GM23338 (cell line): ENCODE data around the gene TPK1.

Experiments used
- CREB1 ChIP-seq: fragments of 250-450 bp; sonication (Bioruptor Pico); IDR thresholded peaks from 2 replicates; pipeline ENCODE4 v1.5.0; 2020; ENCODE audit warnings: low read depth, mild to moderate bottlenecking, moderate library complexity
- EZH2 ChIP-seq: fragments of 200-600 bp; sonication (generic); IDR thresholded peaks from one replicate; pipeline ENCODE4 v1.8.0; 2017; ENCODE audit warnings: antibody characterized with exemption, mild to moderate bottlenecking, low read depth; ENCODE audit not compliant: unreplicated experiment
- EZH2phosphoT487 ChIP-seq: fragments of 200-600 bp; sonication (generic); IDR thresholded peaks from one replicate; pipeline ENCODE4 v1.8.1; 2018; ENCODE audit warnings: antibody characterized with exemption; ENCODE audit not compliant: unreplicated experiment
- JUNB ChIP-seq: IDR thresholded peaks from one replicate; pipeline ENCODE4 v1.6.1; 2016; ENCODE audit warnings: antibody characterized with exemption; ENCODE audit not compliant: unreplicated experiment
- NANOG ChIP-seq: IDR thresholded peaks from 2 replicates; pipeline ENCODE4 v1.6.1; 2016; ENCODE audit warnings: antibody characterized with exemption, borderline replicate concordance
- POLR2AphosphoS5 ChIP-seq: IDR thresholded peaks from 2 replicates; pipeline ENCODE4 v1.6.1; 2016; ENCODE audit warnings: antibody characterized with exemption, low read depth
- ZNF331 ChIP-seq: fragments of 250-450 bp; sonication (Bioruptor Pico); IDR thresholded peaks from 2 replicates; pipeline ENCODE4 v1.5.0; 2020; ENCODE audit warnings: low read depth, mild to moderate bottlenecking, moderate library complexity
- TF ChIP-seq, protein P1 (sequence below), 2 experiments: fragments of 200-600 bp in 1 of 2; sonication (generic) in 1 of 2; conservative IDR thresholded peaks; 2 replicates each; pipeline versions ENCODE4 v1.5.1 to v1.6.1; 2016 to 2017; ENCODE audit warnings: antibody characterized with exemption in 2 of 2, low read depth in 2 of 2, mild to moderate bottlenecking in 2 of 2, moderate library complexity in 1 of 2
- TF ChIP-seq, protein P2 (sequence below): IDR thresholded peaks from one replicate; pipeline ENCODE4 v1.6.1; 2018; ENCODE audit warnings: antibody characterized with exemption; ENCODE audit not compliant: unreplicated experiment
- TF ChIP-seq, protein P3 (sequence below): IDR thresholded peaks from 2 replicates; pipeline ENCODE4 v1.6.1; 2016; ENCODE audit warnings: antibody characterized with exemption
- TF ChIP-seq, protein P4 (sequence below): fragments of 250-450 bp; sonication (Bioruptor Pico); IDR thresholded peaks from 2 replicates; pipeline ENCODE4 v1.5.0; 2020; ENCODE audit warnings: mild to moderate bottlenecking, moderate library complexity

DNA sequence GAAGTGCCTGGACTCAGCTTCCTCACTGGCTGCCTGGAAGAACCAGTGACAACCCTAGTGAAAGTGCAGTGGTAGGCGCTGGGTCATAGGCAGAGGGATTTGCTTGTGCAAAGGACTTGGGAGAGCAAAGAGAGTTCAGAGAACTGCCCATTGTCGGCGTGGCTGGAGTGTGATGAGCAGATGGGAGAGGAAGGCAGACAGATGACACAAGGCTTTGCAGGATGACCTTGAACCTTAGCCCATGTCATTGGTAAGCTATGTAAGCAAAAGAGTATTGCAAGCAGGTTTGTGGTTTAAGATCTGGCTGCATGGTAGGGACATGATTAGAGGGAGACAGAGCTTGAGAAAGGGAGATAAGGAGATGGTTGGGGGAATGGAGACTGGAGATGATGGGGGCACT lies 397.1 kb downstream of the TPK1 start:
- no peak for TF ChIP-seq POLR2AphosphoS5
- TF ChIP-seq, protein P1, sequence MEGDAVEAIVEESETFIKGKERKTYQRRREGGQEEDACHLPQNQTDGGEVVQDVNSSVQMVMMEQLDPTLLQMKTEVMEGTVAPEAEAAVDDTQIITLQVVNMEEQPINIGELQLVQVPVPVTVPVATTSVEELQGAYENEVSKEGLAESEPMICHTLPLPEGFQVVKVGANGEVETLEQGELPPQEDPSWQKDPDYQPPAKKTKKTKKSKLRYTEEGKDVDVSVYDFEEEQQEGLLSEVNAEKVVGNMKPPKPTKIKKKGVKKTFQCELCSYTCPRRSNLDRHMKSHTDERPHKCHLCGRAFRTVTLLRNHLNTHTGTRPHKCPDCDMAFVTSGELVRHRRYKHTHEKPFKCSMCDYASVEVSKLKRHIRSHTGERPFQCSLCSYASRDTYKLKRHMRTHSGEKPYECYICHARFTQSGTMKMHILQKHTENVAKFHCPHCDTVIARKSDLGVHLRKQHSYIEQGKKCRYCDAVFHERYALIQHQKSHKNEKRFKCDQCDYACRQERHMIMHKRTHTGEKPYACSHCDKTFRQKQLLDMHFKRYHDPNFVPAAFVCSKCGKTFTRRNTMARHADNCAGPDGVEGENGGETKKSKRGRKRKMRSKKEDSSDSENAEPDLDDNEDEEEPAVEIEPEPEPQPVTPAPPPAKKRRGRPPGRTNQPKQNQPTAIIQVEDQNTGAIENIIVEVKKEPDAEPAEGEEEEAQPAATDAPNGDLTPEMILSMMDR (conservative IDR thresholded peaks at IDR 0.05; ENCODE audit: low read depth in 2 of 2): no peak
- TF ChIP-seq, protein P2, sequence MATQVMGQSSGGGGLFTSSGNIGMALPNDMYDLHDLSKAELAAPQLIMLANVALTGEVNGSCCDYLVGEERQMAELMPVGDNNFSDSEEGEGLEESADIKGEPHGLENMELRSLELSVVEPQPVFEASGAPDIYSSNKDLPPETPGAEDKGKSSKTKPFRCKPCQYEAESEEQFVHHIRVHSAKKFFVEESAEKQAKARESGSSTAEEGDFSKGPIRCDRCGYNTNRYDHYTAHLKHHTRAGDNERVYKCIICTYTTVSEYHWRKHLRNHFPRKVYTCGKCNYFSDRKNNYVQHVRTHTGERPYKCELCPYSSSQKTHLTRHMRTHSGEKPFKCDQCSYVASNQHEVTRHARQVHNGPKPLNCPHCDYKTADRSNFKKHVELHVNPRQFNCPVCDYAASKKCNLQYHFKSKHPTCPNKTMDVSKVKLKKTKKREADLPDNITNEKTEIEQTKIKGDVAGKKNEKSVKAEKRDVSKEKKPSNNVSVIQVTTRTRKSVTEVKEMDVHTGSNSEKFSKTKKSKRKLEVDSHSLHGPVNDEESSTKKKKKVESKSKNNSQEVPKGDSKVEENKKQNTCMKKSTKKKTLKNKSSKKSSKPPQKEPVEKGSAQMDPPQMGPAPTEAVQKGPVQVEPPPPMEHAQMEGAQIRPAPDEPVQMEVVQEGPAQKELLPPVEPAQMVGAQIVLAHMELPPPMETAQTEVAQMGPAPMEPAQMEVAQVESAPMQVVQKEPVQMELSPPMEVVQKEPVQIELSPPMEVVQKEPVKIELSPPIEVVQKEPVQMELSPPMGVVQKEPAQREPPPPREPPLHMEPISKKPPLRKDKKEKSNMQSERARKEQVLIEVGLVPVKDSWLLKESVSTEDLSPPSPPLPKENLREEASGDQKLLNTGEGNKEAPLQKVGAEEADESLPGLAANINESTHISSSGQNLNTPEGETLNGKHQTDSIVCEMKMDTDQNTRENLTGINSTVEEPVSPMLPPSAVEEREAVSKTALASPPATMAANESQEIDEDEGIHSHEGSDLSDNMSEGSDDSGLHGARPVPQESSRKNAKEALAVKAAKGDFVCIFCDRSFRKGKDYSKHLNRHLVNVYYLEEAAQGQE: no peak
- TF ChIP-seq EZH2: no peak
- no peak for TF ChIP-seq JUNB
- TF ChIP-seq EZH2phosphoT487: no peak
- TF ChIP-seq, protein P3, sequence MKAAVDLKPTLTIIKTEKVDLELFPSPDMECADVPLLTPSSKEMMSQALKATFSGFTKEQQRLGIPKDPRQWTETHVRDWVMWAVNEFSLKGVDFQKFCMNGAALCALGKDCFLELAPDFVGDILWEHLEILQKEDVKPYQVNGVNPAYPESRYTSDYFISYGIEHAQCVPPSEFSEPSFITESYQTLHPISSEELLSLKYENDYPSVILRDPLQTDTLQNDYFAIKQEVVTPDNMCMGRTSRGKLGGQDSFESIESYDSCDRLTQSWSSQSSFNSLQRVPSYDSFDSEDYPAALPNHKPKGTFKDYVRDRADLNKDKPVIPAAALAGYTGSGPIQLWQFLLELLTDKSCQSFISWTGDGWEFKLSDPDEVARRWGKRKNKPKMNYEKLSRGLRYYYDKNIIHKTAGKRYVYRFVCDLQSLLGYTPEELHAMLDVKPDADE: no peak
- TF ChIP-seq CREB1 (CRISPR knock-in tag): no peak
- TF ChIP-seq ZNF331 (CRISPR knock-in tag): no peak
- no peak for TF ChIP-seq NANOG
- TF ChIP-seq, protein P4, sequence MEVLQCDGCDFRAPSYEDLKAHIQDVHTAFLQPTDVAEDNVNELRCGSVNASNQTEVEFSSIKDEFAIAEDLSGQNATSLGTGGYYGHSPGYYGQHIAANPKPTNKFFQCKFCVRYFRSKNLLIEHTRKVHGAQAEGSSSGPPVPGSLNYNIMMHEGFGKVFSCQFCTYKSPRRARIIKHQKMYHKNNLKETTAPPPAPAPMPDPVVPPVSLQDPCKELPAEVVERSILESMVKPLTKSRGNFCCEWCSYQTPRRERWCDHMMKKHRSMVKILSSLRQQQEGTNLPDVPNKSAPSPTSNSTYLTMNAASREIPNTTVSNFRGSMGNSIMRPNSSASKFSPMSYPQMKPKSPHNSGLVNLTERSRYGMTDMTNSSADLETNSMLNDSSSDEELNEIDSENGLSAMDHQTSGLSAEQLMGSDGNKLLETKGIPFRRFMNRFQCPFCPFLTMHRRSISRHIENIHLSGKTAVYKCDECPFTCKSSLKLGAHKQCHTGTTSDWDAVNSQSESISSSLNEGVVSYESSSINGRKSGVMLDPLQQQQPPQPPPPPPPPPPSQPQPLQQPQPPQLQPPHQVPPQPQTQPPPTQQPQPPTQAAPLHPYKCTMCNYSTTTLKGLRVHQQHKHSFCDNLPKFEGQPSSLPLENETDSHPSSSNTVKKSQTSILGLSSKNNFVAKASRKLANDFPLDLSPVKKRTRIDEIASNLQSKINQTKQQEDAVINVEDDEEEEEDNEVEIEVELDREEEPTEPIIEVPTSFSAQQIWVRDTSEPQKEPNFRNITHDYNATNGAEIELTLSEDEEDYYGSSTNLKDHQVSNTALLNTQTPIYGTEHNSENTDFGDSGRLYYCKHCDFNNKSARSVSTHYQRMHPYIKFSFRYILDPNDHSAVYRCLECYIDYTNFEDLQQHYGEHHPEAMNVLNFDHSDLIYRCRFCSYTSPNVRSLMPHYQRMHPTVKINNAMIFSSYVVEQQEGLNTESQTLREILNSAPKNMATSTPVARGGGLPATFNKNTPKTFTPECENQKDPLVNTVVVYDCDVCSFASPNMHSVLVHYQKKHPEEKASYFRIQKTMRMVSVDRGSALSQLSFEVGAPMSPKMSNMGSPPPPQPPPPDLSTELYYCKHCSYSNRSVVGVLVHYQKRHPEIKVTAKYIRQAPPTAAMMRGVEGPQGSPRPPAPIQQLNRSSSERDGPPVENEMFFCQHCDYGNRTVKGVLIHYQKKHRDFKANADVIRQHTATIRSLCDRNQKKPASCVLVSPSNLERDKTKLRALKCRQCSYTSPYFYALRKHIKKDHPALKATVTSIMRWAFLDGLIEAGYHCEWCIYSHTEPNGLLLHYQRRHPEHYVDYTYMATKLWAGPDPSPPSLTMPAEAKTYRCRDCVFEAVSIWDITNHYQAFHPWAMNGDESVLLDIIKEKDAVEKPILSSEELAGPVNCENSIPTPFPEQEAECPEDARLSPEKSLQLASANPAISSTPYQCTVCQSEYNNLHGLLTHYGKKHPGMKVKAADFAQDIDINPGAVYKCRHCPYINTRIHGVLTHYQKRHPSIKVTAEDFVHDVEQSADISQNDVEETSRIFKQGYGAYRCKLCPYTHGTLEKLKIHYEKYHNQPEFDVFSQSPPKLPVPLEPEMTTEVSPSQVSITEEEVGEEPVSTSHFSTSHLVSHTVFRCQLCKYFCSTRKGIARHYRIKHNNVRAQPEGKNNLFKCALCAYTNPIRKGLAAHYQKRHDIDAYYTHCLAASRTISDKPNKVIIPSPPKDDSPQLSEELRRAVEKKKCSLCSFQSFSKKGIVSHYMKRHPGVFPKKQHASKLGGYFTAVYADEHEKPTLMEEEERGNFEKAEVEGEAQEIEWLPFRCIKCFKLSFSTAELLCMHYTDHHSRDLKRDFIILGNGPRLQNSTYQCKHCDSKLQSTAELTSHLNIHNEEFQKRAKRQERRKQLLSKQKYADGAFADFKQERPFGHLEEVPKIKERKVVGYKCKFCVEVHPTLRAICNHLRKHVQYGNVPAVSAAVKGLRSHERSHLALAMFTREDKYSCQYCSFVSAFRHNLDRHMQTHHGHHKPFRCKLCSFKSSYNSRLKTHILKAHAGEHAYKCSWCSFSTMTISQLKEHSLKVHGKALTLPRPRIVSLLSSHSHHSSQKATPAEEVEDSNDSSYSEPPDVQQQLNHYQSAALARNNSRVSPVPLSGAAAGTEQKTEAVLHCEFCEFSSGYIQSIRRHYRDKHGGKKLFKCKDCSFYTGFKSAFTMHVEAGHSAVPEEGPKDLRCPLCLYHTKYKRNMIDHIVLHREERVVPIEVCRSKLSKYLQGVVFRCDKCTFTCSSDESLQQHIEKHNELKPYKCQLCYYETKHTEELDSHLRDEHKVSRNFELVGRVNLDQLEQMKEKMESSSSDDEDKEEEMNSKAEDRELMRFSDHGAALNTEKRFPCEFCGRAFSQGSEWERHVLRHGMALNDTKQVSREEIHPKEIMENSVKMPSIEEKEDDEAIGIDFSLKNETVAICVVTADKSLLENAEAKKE: no peak
